DOHH2 (cell line): Measurements from ENCODE around the gene PELI2.

Experiments used
- H3F3A ChIP-seq: fragments of 200-600 bp; sonication (generic), shearing (Covaris generic); 2 replicates; pipeline ENCODE4 v1.6.0; 2016; ENCODE audit warnings: antibody characterized with exemption, mild to moderate bottlenecking; ENCODE audit not compliant: control insufficient read depth, insufficient read depth
- H3K27ac ChIP-seq: fragments of 200-600 bp; sonication (generic); 2 replicates; pipeline ENCODE4 v1.5.1; 2014; ENCODE audit warnings: low read depth, mild to moderate bottlenecking, low read length, moderate library complexity
- H3K27me3 ChIP-seq: fragments of 200-600 bp; sonication (generic); 2 replicates; pipeline ENCODE4 v1.6.1; 2014; ENCODE audit warnings: mild to moderate bottlenecking, low read length, mixed read lengths; ENCODE audit not compliant: control insufficient read depth
- H3K36me3 ChIP-seq: fragments of 200-600 bp; sonication (generic); 2 replicates; pipeline ENCODE4 v1.6.1; 2014; ENCODE audit warnings: mild to moderate bottlenecking, low read length, moderate library complexity, mixed read lengths; ENCODE audit not compliant: control insufficient read depth
- H3K4me1 ChIP-seq: fragments of 200-600 bp; sonication (generic); 2 replicates; pipeline ENCODE4 v1.6.1; 2014; ENCODE audit warnings: mild to moderate bottlenecking, low read length, mixed read lengths; ENCODE audit not compliant: control insufficient read depth
- H3K4me2 ChIP-seq: fragments of 200-600 bp; sonication (generic); 2 replicates; pipeline ENCODE4 v1.6.0; 2014; ENCODE audit warnings: mild to moderate bottlenecking, low read length, moderate library complexity
- H3K4me3 ChIP-seq: fragments of 200-600 bp; sonication (generic); 2 replicates; pipeline ENCODE4 v1.5.1; 2014; ENCODE audit warnings: mild to moderate bottlenecking, low read length, mixed read lengths
- H3K79me2 ChIP-seq: fragments of 200-600 bp; sonication (generic); 2 replicates; pipeline ENCODE4 v1.6.1; 2014; ENCODE audit warnings: mild to moderate bottlenecking, low read length, mixed read lengths; ENCODE audit not compliant: control insufficient read depth
- H3K9me2 ChIP-seq: fragments of 200-600 bp; sonication (generic); replicated peaks from 2 replicates; pipeline ENCODE4 v1.6.1; 2014; ENCODE audit warnings: mild to moderate bottlenecking, low read length, mixed read lengths; ENCODE audit not compliant: control insufficient read depth
- H3K9me3 ChIP-seq: fragments of 200-600 bp; sonication (generic); 2 replicates; pipeline ENCODE4 v1.6.1; 2014; ENCODE audit warnings: antibody characterized with exemption, low read length, mixed read lengths; ENCODE audit not compliant: control insufficient read depth, insufficient read depth
- H4K20me1 ChIP-seq: fragments of 200-600 bp; sonication (generic); 2 replicates; pipeline ENCODE4 v1.6.0; 2014; ENCODE audit warnings: low read depth, mild to moderate bottlenecking, antibody characterized with exemption, low read length, moderate library complexity; ENCODE audit not compliant: control insufficient read depth, insufficient read depth
- CTCF ChIP-seq: fragments of 200-600 bp; sonication (generic); IDR thresholded peaks from one replicate; pipeline ENCODE4 v1.5.1; 2014; ENCODE audit warnings: antibody characterized with exemption, mild to moderate bottlenecking, low read depth, low read length; ENCODE audit not compliant: poor library complexity, severe bottlenecking
- EZH2phosphoT487 ChIP-seq: fragments of 200-600 bp; sonication (generic); IDR thresholded peaks from 2 replicates; pipeline ENCODE4 v1.6.1; 2017; ENCODE audit warnings: borderline replicate concordance, mild to moderate bottlenecking, antibody characterized with exemption, low read length, moderate library complexity, mixed read lengths

The PELI2 gene

GRCh38 chr14:56215180-56215579, 97.0 kb downstream of the PELI2 start:
- H4K20me1 ChIP-seq, result no peaks in the 10 kb centered on the region
- TF ChIP-seq EZH2phosphoT487 (no peak), CTCF (no peak)
- no peaks in the 10 kb centered on the region for H3K9me2 ChIP-seq
- no peak overlapping the region for H3K4me2 ChIP-seq
- no peaks in the 10 kb centered on the region for H3K9me3 ChIP-seq
- H3K36me3 ChIP-seq, result no peaks in the 10 kb centered on the region
- H3K27me3 ChIP-seq, result no peaks in the 10 kb centered on the region
- H3F3A ChIP-seq, result no peaks in the 10 kb centered on the region
- no peaks in the 10 kb centered on the region for H3K79me2 ChIP-seq
- no peaks in the 10 kb centered on the region for H3K4me1 ChIP-seq
- no peak overlapping the region for H3K27ac ChIP-seq
- H3K4me3 ChIP-seq, result no peak overlapping the region

- no peak overlapping the region for H3K4me2 ChIP-seq
- H3K4me1 ChIP-seq, result no peaks in the 10 kb centered on the region
- H3K79me2 ChIP-seq, result no peaks in the 10 kb centered on the region
- no peaks in the 10 kb centered on the region for H3K9me3 ChIP-seq
- H3K4me3 ChIP-seq, result no peak overlapping the region
- no peaks in the 10 kb centered on the region for H3K27me3 ChIP-seq
- TF ChIP-seq CTCF (no peak), EZH2phosphoT487 (no peak)
- H3K9me2 ChIP-seq, result no peaks in the 10 kb centered on the region
- no peaks in the 10 kb centered on the region for H4K20me1 ChIP-seq
- no peak overlapping the region for H3K27ac ChIP-seq
- H3K36me3 ChIP-seq, result no peaks in the 10 kb centered on the region
- H3F3A ChIP-seq, result no peaks in the 10 kb centered on the region
These were observed 98.6 kb downstream of the PELI2 start for GRCh38 chr14:56216626-56217379.

GRCh38 chr14:56217380-56218045, 99.3 kb downstream of the PELI2 start:
- Histone ChIP-seq H3K27me3 (no peaks in the 10 kb centered on the region), H4K20me1 (no peaks in the 10 kb centered on the region), H3K27ac (no peak overlapping the region), H3K79me2 (no peaks in the 10 kb centered on the region), H3K36me3 (no peaks in the 10 kb centered on the region), H3K9me3 (no peaks in the 10 kb centered on the region), H3K9me2 (no peaks in the 10 kb centered on the region), H3K4me1 (no peaks in the 10 kb centered on the region), H3K4me3 (no peak overlapping the region), H3F3A (no peaks in the 10 kb centered on the region), H3K4me2 (no peak overlapping the region)
- TF ChIP-seq EZH2phosphoT487, result no peak
- no peak for TF ChIP-seq CTCF
